Fibroblast of skin of left quadriceps (primary cell): ENCODE results near the gene SGCA.

Source experiments
- DNase-seq, 2 experiments: peaks; one replicate each; pipeline ENCODE4 v3.0.0-alpha.2; 2013; ENCODE audit warnings: low read depth in 2 of 2

The SGCA gene

GRCh38 chr17:50194934-50195865 lies 29.4 kb downstream of the SGCA start:
- DNase-seq: no peak

- DNase-seq: no peak
These were observed 30.2 kb downstream of the SGCA start for GRCh38 chr17:50196036-50196435.

GRCh38 chr17:50196826-50197225 lies 31.0 kb downstream of the SGCA start:
- no peak for DNase-seq

GRCh38 chr17:50198026-50198669 lies 32.3 kb downstream of the SGCA start:
- no peak for DNase-seq

- DNase-seq: no peak
These were observed 33.5 kb downstream of the SGCA start for GRCh38 chr17:50199211-50199802.

- peak in 1 of 2 experiments; percentile 90 for DNase-seq
These were observed 34.1 kb downstream of the SGCA start for GRCh38 chr17:50199803-50200456.

GRCh38 chr17:50200457-50201275 lies 34.9 kb downstream of the SGCA start:
- no peak for DNase-seq

- peak; percentile 91 to 94 for DNase-seq
These were observed 35.6 kb downstream of the SGCA start, which contains the start of gene COL1A1 for GRCh38 chr17:50201276-50201854. TSS of gene COL1A1 (minus strand) at chr17:50201631. CDS start at chr17:50201513, 118 bp downstream.

GRCh38 chr17:50203086-50203485 lies 37.3 kb downstream of the SGCA start:
- DNase-seq: peak in 1 of 2 experiments; percentile 85

GRCh38 chr17:50203604-50204345 lies 38.0 kb downstream of the SGCA start:
- DNase-seq: peak; percentile 100

- no peak for DNase-seq
These were observed 38.6 kb downstream of the SGCA start for GRCh38 chr17:50204431-50204830.

- DNase-seq: no peak
These were observed 39.5 kb downstream of the SGCA start for GRCh38 chr17:50205111-50205962.

- no peak for DNase-seq
These were observed 40.2 kb downstream of the SGCA start for GRCh38 chr17:50205963-50206505.

- DNase-seq: no peak
These were observed 40.9 kb downstream of the SGCA start for GRCh38 chr17:50206604-50207293.

GRCh38 chr17:50207315-50207714 lies 41.5 kb downstream of the SGCA start:
- no peak for DNase-seq

GRCh38 chr17:50207792-50208567 lies 42.2 kb downstream of the SGCA start:
- DNase-seq: no peak

GRCh38 chr17:50208611-50209061 lies 42.8 kb downstream of the SGCA start:
- DNase-seq: no peak
